ENCODE data around the gene DPPA3.

The DPPA3 gene

DNA sequence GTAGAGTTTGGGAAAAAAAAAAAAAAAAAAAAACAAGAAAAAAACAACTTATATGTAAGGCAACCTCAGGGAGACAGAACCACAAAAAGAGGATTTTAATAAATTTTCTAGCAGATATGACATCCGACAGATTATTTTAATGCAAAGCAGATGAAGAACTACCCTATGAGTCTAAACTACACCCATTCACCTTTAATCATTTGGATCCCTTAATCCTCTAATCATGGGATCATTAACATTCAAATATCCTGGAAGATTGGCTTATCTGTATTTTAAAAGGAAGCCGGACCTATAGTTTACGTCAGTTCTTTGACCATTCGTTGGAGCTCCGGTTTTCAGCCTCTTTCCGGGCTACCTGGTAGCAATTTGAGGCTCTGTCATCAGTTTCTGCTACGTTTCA lies at the start of gene DPPA3:
Gene DPPA3, plus strand, starts transcription at position 301 of the 400 bp plus-strand sequence. CDS start 138 bp downstream, outside the sequence.
- no peak for ATAC-seq
- no peak for TF ChIP-seq ZNF8 (CRISPR knock-in tag; IDR thresholded peaks at IDR 0.05)
- TF ChIP-seq TCF4 (CRISPR knock-in tag; IDR thresholded peaks at IDR 0.05; ENCODE audit: borderline replicate concordance): no peak
- no peak for TF ChIP-seq GLIS3 (CRISPR knock-in tag; IDR thresholded peaks at IDR 0.05)
- TF ChIP-seq, protein P1, sequence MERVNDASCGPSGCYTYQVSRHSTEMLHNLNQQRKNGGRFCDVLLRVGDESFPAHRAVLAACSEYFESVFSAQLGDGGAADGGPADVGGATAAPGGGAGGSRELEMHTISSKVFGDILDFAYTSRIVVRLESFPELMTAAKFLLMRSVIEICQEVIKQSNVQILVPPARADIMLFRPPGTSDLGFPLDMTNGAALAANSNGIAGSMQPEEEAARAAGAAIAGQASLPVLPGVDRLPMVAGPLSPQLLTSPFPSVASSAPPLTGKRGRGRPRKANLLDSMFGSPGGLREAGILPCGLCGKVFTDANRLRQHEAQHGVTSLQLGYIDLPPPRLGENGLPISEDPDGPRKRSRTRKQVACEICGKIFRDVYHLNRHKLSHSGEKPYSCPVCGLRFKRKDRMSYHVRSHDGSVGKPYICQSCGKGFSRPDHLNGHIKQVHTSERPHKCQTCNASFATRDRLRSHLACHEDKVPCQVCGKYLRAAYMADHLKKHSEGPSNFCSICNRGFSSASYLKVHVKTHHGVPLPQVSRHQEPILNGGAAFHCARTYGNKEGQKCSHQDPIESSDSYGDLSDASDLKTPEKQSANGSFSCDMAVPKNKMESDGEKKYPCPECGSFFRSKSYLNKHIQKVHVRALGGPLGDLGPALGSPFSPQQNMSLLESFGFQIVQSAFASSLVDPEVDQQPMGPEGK (CRISPR knock-in tag; IDR thresholded peaks at IDR 0.05; ENCODE audit: borderline replicate concordance): no peak
- no peak for TF ChIP-seq ARNTL (CRISPR knock-in tag; IDR thresholded peaks at IDR 0.05; ENCODE audit: borderline replicate concordance, low read depth)
- TF ChIP-seq BACH2 (CRISPR knock-in tag; IDR thresholded peaks at IDR 0.05; ENCODE audit: borderline replicate concordance): no peak
- no peak for TF ChIP-seq TOX (CRISPR knock-in tag; IDR thresholded peaks at IDR 0.05; ENCODE audit: borderline replicate concordance)
- TF ChIP-seq ZNF565 (CRISPR knock-in tag; conservative IDR thresholded peaks at IDR 0.05; ENCODE audit: low read depth): no peak
- no peak for TF ChIP-seq ZFP30 (CRISPR knock-in tag; IDR thresholded peaks at IDR 0.05)
- TF ChIP-seq, protein P2, sequence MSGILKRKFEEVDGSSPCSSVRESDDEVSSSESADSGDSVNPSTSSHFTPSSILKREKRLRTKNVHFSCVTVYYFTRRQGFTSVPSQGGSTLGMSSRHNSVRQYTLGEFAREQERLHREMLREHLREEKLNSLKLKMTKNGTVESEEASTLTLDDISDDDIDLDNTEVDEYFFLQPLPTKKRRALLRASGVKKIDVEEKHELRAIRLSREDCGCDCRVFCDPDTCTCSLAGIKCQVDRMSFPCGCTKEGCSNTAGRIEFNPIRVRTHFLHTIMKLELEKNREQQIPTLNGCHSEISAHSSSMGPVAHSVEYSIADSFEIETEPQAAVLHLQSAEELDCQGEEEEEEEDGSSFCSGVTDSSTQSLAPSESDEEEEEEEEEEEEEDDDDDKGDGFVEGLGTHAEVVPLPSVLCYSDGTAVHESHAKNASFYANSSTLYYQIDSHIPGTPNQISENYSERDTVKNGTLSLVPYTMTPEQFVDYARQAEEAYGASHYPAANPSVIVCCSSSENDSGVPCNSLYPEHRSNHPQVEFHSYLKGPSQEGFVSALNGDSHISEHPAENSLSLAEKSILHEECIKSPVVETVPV (CRISPR knock-in tag; IDR thresholded peaks at IDR 0.05): no peak
- TF ChIP-seq, protein P3, sequence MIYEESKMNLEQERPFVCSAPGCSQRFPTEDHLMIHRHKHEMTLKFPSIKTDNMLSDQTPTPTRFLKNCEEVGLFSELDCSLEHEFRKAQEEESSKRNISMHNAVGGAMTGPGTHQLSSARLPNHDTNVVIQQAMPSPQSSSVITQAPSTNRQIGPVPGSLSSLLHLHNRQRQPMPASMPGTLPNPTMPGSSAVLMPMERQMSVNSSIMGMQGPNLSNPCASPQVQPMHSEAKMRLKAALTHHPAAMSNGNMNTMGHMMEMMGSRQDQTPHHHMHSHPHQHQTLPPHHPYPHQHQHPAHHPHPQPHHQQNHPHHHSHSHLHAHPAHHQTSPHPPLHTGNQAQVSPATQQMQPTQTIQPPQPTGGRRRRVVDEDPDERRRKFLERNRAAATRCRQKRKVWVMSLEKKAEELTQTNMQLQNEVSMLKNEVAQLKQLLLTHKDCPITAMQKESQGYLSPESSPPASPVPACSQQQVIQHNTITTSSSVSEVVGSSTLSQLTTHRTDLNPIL (CRISPR knock-in tag; IDR thresholded peaks at IDR 0.05; ENCODE audit: low read depth): no peak
- TF ChIP-seq ZC3H10 (CRISPR knock-in tag; IDR thresholded peaks at IDR 0.05): no peak
- no peak for TF ChIP-seq ZNF70 (CRISPR knock-in tag; IDR thresholded peaks at IDR 0.05)
- TF ChIP-seq ZFP3 (CRISPR knock-in tag; IDR thresholded peaks at IDR 0.05): no peak
- TF ChIP-seq PPARA (CRISPR knock-in tag; IDR thresholded peaks at IDR 0.05; ENCODE audit: borderline replicate concordance): no peak
- TF ChIP-seq, protein P4, sequence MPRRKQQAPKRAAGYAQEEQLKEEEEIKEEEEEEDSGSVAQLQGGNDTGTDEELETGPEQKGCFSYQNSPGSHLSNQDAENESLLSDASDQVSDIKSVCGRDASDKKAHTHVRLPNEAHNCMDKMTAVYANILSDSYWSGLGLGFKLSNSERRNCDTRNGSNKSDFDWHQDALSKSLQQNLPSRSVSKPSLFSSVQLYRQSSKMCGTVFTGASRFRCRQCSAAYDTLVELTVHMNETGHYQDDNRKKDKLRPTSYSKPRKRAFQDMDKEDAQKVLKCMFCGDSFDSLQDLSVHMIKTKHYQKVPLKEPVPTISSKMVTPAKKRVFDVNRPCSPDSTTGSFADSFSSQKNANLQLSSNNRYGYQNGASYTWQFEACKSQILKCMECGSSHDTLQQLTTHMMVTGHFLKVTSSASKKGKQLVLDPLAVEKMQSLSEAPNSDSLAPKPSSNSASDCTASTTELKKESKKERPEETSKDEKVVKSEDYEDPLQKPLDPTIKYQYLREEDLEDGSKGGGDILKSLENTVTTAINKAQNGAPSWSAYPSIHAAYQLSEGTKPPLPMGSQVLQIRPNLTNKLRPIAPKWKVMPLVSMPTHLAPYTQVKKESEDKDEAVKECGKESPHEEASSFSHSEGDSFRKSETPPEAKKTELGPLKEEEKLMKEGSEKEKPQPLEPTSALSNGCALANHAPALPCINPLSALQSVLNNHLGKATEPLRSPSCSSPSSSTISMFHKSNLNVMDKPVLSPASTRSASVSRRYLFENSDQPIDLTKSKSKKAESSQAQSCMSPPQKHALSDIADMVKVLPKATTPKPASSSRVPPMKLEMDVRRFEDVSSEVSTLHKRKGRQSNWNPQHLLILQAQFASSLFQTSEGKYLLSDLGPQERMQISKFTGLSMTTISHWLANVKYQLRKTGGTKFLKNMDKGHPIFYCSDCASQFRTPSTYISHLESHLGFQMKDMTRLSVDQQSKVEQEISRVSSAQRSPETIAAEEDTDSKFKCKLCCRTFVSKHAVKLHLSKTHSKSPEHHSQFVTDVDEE (CRISPR knock-in tag; IDR thresholded peaks at IDR 0.05): no peak
- TF ChIP-seq OSR1 (CRISPR knock-in tag; IDR thresholded peaks at IDR 0.05): no peak
- TF ChIP-seq, protein P5, sequence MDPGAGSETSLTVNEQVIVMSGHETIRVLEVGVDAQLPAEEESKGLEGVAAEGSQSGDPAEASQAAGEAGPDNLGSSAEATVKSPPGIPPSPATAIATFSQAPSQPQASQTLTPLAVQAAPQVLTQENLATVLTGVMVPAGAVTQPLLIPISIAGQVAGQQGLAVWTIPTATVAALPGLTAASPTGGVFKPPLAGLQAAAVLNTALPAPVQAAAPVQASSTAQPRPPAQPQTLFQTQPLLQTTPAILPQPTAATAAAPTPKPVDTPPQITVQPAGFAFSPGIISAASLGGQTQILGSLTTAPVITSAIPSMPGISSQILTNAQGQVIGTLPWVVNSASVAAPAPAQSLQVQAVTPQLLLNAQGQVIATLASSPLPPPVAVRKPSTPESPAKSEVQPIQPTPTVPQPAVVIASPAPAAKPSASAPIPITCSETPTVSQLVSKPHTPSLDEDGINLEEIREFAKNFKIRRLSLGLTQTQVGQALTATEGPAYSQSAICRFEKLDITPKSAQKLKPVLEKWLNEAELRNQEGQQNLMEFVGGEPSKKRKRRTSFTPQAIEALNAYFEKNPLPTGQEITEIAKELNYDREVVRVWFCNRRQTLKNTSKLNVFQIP (CRISPR knock-in tag; IDR thresholded peaks at IDR 0.05; ENCODE audit: borderline replicate concordance, low read depth): no peak
- TF ChIP-seq SNAI2 (CRISPR knock-in tag; IDR thresholded peaks at IDR 0.05): no peak

DNA sequence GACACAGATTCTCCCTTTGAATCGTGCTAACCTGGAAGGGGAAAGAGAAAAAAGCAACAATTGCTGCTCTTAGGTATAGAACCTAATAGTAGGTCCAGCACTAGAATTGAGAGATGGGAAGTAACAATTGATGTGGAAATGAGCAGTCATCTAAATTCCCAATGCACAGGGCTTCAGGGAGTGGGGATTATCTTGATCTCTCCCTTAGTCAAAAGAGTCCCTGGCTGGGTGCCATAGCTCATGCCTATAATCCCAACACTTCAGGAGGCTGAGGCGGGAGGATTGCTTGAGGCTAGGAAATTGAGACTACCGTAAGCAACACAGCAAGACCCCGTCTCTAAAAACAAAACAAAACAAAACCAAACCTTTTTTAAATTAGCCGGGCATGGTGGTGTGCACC lies 49.5 kb upstream of the DPPA3 start:
- TF ChIP-seq ARNTL (CRISPR knock-in tag; IDR thresholded peaks at IDR 0.05; ENCODE audit: borderline replicate concordance, low read depth) (no peak), RARB (CRISPR knock-in tag; IDR thresholded peaks at IDR 0.05) (no peak), ZNF70 (CRISPR knock-in tag; IDR thresholded peaks at IDR 0.05) (no peak), OSR1 (CRISPR knock-in tag; IDR thresholded peaks at IDR 0.05) (no peak), ZNF565 (CRISPR knock-in tag; conservative IDR thresholded peaks at IDR 0.05; ENCODE audit: low read depth) (no peak), ZFP3 (CRISPR knock-in tag; IDR thresholded peaks at IDR 0.05) (no peak), SNAI2 (CRISPR knock-in tag; IDR thresholded peaks at IDR 0.05) (no peak), ZC3H10 (CRISPR knock-in tag; IDR thresholded peaks at IDR 0.05) (no peak)
- TF ChIP-seq, protein P3 (CRISPR knock-in tag; IDR thresholded peaks at IDR 0.05; ENCODE audit: low read depth): no peak
- TF ChIP-seq, protein P5 (CRISPR knock-in tag; IDR thresholded peaks at IDR 0.05; ENCODE audit: borderline replicate concordance, low read depth): no peak

More for the DNA sequence above, 49.5 kb upstream of the DPPA3 start:
- no peak for ATAC-seq

Data from SK-N-SH treated with all-trans-retinoic acid at 6 μM for 48 hours (cell line).